ENCODE results near the gene ROR2.

The ROR2 gene

GRCh38 chr9:91789941-91790340, 160.1 kb downstream of the ROR2 start:
- DNase-seq = no peak

GRCh38 chr9:91787931-91788330, 162.1 kb downstream of the ROR2 start:
- no peak for DNase-seq

- DNase-seq = no peak
Observed at GRCh38 chr9:91786132-91786896, 163.7 kb downstream of the ROR2 start.

GRCh38 chr9:91785447-91785842, 164.6 kb downstream of the ROR2 start:
- no peak for DNase-seq

GRCh38 chr9:91784673-91785446, 165.2 kb downstream of the ROR2 start:
- DNase-seq = no peak

GRCh38 chr9:91783876-91784672, 166.0 kb downstream of the ROR2 start:
- no peak for DNase-seq

- no peak for DNase-seq
Observed at GRCh38 chr9:91783411-91783810, 166.6 kb downstream of the ROR2 start.

- DNase-seq = no peak
Observed at GRCh38 chr9:91782708-91783214, 167.3 kb downstream of the ROR2 start.

- DNase-seq = no peak
Observed at GRCh38 chr9:91781906-91782305, 168.1 kb downstream of the ROR2 start.

GRCh38 chr9:91781116-91781515, 168.9 kb downstream of the ROR2 start:
- no peak for DNase-seq

- DNase-seq = no peak
Observed at GRCh38 chr9:91778031-91778430, 172.0 kb downstream of the ROR2 start.

- no peak for DNase-seq
Observed at GRCh38 chr9:91777292-91777830, 172.7 kb downstream of the ROR2 start.

- no peak for DNase-seq
Observed at GRCh38 chr9:91776409-91777291, 173.4 kb downstream of the ROR2 start.

- no peak for DNase-seq
Observed at GRCh38 chr9:91775708-91776028, 174.4 kb downstream of the ROR2 start.

- no peak for DNase-seq
Observed at GRCh38 chr9:91775011-91775707, 174.9 kb downstream of the ROR2 start.

GRCh38 chr9:91773156-91773555, 176.9 kb downstream of the ROR2 start:
- DNase-seq = no peak

- DNase-seq = no peak
Observed at GRCh38 chr9:91771864-91772263, 178.2 kb downstream of the ROR2 start.

- no peak for DNase-seq
Observed at GRCh38 chr9:91771027-91771426, 179.0 kb downstream of the ROR2 start.

- DNase-seq = no peak
Observed at GRCh38 chr9:91770229-91770628, 179.8 kb downstream of the ROR2 start.

GRCh38 chr9:91768977-91769916, 180.8 kb downstream of the ROR2 start:
- no peak for DNase-seq

Measured in NCI-H1436 treated with DMSO at 0.1 percent for 48 hours (cell line).